Lower leg skin (tissue), 3 donors: ENCODE data around the gene ALDH18A1.

Experiments
- POLR2A ChIP-seq, 2 donors: fragments of 450-650 bp; IDR thresholded peaks; one replicate each; pipeline ENCODE4 v1.6.1; 2016 to 2017; ENCODE audit warnings: antibody characterized with exemption in 2 of 2, mild to moderate bottlenecking in 1 of 2, moderate library complexity in 1 of 2
- TF ChIP-seq, protein P1 (sequence below), 3 donors: fragments of 450-650 bp; IDR thresholded peaks; one replicate each; pipeline ENCODE4 v1.5.1; 2016; ENCODE audit warnings: antibody characterized with exemption in 3 of 3, mild to moderate bottlenecking in 3 of 3, moderate library complexity in 2 of 3

DNA sequence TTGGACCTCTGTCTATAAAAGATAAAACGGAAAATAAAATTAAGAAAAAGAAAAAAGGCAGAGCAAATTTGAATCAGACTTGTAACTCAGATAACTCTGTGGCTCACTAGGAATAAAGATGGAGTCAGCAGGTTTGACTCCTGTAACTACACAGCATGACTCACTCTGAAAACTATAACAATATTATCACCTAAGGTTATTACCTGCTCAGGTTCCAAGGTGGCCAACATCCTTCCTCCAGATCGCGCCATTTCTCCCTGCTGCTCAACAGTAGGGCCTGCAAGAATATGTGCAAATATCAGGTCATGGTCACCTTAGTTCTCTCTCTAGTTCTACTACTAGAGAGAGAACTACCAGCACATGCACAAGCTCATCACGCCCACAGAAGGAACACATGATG is 30.0 kb downstream of the ALDH18A1 start:
- TF ChIP-seq, protein P1, sequence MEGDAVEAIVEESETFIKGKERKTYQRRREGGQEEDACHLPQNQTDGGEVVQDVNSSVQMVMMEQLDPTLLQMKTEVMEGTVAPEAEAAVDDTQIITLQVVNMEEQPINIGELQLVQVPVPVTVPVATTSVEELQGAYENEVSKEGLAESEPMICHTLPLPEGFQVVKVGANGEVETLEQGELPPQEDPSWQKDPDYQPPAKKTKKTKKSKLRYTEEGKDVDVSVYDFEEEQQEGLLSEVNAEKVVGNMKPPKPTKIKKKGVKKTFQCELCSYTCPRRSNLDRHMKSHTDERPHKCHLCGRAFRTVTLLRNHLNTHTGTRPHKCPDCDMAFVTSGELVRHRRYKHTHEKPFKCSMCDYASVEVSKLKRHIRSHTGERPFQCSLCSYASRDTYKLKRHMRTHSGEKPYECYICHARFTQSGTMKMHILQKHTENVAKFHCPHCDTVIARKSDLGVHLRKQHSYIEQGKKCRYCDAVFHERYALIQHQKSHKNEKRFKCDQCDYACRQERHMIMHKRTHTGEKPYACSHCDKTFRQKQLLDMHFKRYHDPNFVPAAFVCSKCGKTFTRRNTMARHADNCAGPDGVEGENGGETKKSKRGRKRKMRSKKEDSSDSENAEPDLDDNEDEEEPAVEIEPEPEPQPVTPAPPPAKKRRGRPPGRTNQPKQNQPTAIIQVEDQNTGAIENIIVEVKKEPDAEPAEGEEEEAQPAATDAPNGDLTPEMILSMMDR (IDR thresholded peaks at IDR 0.05) = no peak
- TF ChIP-seq POLR2A (IDR thresholded peaks at IDR 0.05) = no peak
